NCI-H82 (cell line): ENCODE data around the gene LRRC8B.
"Not testable (repeated sequence)": the region's sequence is repeated elsewhere in the genome, so short reads cannot be mapped to it uniquely, and the experiment has no call there.

Experiments
- DNase-seq: peaks from one replicate; lab custom pipeline; 2025; lab: John Stamatoyannopoulos, UW

LRRC8B gene

DNA sequence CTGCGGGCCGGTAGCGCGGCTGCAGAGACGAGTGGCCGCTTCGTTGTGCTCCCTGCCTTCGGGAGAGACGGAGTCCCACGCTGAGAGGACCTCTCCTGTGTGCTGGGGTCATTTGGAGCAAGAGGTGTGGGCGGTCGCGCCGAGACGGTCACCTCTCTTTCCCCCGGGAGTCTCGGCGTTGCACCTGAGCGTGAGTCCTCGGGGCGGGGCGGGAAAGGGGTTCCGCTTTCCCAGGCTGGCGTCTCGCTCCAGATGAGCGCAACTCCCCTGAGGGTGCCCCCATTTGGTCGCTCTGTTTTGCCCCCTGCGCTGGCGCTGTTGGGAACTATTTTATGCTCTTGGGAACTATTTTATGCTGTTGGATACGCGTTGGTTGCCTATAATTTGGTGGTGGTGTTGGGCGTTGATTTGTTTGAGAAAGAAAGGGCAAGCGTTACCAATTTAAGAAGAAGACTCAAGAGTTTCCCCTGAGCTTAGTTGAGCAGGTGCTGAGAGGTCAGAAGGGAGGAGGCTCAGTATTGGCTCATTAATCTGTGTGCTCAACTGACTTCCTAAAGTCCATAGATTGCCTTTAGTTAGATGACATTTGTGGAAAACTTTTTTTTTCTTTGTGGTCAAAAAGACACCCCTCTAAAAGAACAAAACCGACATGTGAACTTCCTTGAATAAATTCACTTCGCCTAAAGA lies 683 bp downstream of the LRRC8B start:
- peak; percentile 68 for DNase-seq

DNA sequence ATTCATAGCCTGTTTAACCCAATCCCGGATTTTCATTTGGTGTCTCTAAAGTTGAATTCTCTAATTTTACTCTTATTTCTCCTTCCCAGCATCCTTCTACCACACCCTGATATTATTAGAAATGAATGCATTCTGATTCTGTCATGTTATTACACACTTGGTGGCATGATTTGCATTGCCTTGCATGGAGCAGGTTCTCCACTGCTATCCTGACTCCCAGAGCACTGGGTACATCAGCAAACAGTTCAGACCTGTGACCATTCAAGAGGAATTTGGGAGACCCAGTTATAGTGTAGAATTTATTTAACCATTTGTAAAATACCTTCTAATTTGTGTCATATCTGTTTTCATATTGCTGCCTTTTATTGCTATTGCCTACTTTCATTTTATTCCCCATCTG lies 2.6 kb downstream of the LRRC8B start:
- no peak for DNase-seq

DNA sequence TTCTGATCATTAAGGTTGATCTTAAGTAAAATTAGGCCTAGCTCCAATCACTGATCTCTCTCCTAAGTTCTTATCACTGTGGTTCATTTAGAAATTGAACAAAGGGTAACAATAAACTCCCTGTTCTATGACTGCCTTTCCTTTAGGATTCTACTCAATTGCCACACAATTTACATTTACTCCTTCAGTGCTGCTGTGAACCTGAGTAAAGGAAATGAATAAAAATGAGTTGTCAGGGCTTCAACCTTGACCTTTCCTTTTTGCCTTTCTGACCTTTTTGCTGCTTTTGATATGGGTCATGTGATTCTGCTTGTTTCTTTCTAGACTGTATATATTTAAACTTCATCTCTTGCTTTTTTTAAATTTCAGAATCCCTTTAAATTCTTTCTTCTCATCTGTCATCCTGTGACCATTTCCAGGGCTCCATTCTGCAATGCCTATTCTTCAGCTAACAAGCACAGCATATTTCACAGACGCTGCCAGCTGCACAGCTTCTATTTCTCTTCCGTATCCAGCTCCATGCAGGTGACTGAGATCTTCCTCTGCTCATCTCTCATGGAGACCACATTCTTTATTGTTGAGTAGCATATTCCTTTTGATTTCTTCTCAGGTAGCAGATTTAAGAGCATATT lies 3.2 kb downstream of the LRRC8B start:
- DNase-seq: no peak

DNA sequence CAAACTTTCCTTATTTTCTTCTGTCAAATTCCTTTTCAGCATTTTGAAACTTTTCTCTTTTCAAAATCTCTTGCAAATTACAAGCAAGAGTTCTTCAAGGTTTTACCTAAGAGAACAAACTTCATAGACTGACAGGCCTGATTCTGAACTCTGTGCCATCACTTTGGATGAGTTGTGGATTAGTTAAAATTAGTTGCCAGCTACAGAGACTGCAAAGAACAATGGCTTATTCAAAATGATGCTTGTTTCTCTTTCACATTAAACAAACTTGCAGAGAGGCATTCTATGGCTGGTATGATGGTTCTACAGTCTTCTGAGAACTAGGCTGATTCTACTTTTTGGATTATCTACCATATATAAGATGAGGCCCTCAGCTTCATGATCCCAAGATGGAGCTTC lies 3.8 kb downstream of the LRRC8B start:
- DNase-seq: no peak

GRCh38 chr1:89529196-89529595 lies 4.6 kb downstream of the LRRC8B start:
- DNase-seq: no peak

GRCh38 chr1:89530444-89531089 lies 5.9 kb downstream of the LRRC8B start:
- DNase-seq: peak; percentile 33

- peak; percentile 21 for DNase-seq
Observed at GRCh38 chr1:89531480-89532139, 7.0 kb downstream of the LRRC8B start.

DNA sequence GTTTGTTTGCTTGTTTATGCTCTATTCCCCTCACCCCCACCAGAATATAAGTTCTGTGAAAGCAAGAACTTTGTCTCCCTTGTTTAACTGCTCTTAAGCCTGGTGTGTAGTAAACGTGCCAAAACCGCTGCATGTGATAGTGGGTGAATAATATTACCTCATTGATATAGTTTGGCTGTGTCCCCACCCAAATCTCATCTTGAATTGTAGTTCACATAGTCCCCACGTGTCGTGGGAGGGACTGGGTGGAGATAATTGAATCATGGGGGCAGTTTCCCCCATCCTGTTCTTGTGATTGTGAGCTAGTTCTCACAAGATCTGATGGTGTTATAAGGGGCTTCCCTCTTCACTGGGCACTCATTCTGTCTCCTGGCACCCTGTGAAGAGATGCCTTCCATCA lies 7.6 kb downstream of the LRRC8B start:
- no peak for DNase-seq

GRCh38 chr1:89532866-89533265 lies 8.2 kb downstream of the LRRC8B start:
- peak; percentile 52 for DNase-seq

GRCh38 chr1:89535537-89535936 lies 10.9 kb downstream of the LRRC8B start:
- DNase-seq: no peak

DNA sequence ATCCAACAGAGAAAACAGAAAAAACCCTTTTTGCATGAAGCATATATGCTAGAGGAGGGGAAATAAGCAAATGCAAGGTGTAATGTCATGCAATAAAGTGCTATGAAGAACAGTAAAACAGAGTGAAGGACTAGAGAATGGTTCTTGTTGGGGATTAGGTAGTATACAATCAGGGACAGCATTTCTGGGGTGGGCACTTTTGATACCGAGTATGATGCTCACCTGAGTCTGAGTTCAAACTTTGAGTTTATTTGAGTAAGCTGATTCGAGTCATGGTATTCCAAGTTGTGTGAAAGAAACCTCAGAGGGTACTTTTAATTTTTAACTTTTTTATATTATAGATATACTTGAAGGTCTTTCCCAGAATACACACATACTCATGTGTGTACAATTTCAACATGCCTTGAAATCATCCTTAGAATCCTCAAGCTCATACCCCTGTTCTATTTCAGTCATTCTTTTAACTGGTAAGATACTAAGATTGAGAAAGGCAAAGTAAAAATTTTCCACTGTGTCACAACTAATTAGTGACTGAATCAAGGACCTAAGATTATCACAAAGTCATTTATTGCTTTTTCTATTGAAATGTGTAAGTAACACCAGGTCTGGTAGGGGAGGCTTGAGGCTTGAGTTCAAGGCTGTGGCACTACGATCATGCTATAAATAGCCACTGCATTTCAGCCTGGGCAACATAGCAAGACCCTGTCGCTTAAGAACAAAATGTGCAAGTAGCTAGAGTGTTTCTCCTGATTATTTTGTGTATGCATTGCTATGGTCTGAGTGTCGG lies 12.1 kb downstream of the LRRC8B start:
- no peak for DNase-seq

DNA sequence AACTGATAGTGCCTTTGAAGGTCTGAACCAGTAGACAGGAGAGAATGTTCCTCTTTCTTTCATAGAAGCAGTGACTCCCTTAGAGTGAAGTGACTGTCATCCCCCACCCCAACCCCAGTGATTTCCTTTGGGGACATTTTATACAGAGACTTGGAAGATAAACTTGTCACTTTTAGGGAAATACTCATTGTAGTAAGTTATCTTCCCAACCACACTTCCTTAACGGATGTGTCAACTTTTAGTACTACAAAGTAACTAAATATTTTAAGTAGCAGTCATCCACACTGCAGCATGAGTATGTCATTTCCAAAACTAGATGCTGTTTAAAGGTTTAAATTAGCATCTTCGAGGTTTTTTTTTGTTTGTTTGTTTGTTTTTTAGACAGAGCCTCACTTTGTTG lies 13.7 kb downstream of the LRRC8B start:
- DNase-seq: no peak

- DNase-seq: no peak
Observed at GRCh38 chr1:89539128-89539527, 14.5 kb downstream of the LRRC8B start.

GRCh38 chr1:89540406-89540970 lies 15.9 kb downstream of the LRRC8B start:
- DNase-seq: peak; percentile 44

- DNase-seq: no peak
Observed at GRCh38 chr1:89542345-89542744, 17.7 kb downstream of the LRRC8B start.

GRCh38 chr1:89543632-89544031 lies 19.0 kb downstream of the LRRC8B start:
- not testable (repeated sequence) for DNase-seq

GRCh38 chr1:89545264-89546038 lies 20.8 kb downstream of the LRRC8B start:
- DNase-seq: no peak

DNA sequence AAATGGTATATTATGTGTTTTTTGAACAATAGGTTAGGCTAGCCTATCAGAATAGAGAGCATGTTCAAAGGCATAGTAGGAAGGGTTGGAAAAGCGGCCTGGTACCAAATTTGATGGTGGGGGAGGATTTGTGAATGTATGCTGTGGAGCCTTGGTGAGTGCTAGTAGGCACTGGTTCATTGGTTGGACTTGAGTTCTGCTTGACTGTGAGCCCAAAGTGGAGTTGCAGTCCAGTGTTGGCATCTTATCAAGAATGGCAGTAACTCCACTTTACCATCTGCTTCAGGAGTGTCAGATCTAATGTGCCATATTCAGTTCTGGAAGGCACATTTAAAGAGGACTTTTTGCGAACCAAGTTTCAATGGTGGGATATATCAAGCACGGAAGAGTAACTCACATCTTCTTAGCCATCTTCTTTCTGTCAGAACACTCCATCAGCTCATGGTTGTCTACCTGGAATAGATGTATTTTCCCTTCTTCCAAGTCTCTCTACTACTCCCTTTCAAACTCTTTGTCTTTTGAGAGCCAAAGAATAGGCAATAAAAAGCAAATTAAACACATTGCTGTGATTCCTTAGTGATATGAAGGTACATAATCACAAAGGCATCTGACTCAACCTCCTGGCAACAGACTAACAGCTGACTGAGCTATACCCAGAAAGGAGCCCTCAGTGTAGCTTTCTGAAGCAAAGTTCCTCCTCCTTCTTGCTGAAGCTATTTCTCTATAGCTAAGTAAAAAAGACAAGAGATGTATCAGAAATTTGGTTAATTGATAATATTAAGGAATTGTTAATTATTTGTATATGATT lies 21.7 kb downstream of the LRRC8B start:
- DNase-seq: no peak

DNA sequence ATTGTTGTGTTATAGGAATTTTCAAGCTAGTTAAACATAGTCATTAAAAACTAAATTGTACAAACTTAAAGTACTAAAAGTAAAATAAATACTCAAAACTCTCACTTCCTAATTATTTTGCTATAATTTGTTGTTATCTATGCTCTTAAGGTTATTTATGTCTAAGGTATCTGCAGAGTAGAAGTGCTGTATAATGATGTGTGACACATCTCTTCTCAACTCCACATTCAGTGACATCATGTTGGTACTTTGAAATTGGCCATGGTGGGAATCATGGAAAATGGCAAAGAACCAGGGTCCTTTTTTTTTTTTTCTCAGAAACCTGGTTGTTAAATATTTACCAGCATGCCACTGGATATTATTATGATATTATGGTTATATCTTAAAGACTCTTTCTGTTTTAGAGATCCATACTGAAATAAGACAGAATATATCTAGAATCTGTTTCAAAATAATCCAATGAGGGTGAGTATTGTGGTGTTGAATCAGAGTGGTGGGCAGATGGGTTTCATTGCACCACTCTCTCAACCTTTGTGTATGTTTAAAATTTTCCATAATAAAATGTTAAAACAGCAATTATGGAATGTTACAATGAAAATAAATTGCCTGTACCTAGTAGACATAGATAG lies 22.4 kb downstream of the LRRC8B start:
- DNase-seq: no peak
